Measurements from ENCODE around the gene GRIA4. TPM values are rescaled to one million over a fixed set of nuclear protein-coding genes. Genes with fewer than 3 reads are reported as not detected.

The GRIA4 gene
- total and polyA plus RNA-seq, 11 donors: 0.45 TPM; not detected in 10

GRCh38 chr11:105610871-105611571, 1.1 kb downstream of the GRIA4 start:
- intact Hi-C loops (cut with DNase I): no loop called here
- no peak for ATAC-seq
- peaks cover 0 to 20% (median 9%) of the 10 kb centered on the region in 12 donors for H3K4me1 ChIP-seq
- H3K27ac ChIP-seq: no peak overlapping the region
- TF ChIP-seq POLR2A (IDR thresholded peaks at IDR 0.05): no peak
- no peak for TF ChIP-seq CTCF (IDR thresholded peaks at IDR 0.05)
- no peaks in the 10 kb centered on the region for H3K36me3 ChIP-seq
- no peak for DNase-seq
- 3 to 5% (median 3%) methylated on average over 21 of the region's 21 CpGs for WGBS, 4 donors
- peaks cover 0 to 57% (median 37%) of the 10 kb centered on the region in 9 donors for H3K27me3 ChIP-seq
- H3K4me3 ChIP-seq: peak overlapping the region in 9 of 12 donors; percentile 30 to 50 (median 40)
- H3K9me3 ChIP-seq: no peaks in the 10 kb centered on the region

GRCh38 chr11:105611572-105612441, 1.9 kb downstream of the GRIA4 start:
- TF ChIP-seq CTCF (IDR thresholded peaks at IDR 0.05) (no peak), POLR2A (IDR thresholded peaks at IDR 0.05) (no peak)
- intact Hi-C loops (cut with DNase I): no loop called here
- Histone ChIP-seq H3K4me1 (peaks cover 0 to 20% (median 9%) of the 10 kb centered on the region in 12 donors), H3K4me3 (no peak overlapping the region), H3K27ac (no peak overlapping the region), H3K27me3 (peaks cover 0 to 57% (median 37%) of the 10 kb centered on the region in 9 donors), H3K9me3 (no peaks in the 10 kb centered on the region), H3K36me3 (no peaks in the 10 kb centered on the region)
- ATAC-seq: no peak
- WGBS, 4 donors: 29 to 37% (median 32%) methylated on average over 12 of the region's 12 CpGs
- DNase-seq: no peak

- no peaks in the 10 kb centered on the region for H3K9me3 ChIP-seq
- WGBS, 4 donors: 71 to 78% (median 77%) methylated on average over 4 of the region's 4 CpGs
- intact Hi-C loops (cut with DNase I): no loop called here
- no peaks in the 10 kb centered on the region for H3K36me3 ChIP-seq
- DNase-seq: no peak
- no peak overlapping the region for H3K4me3 ChIP-seq
- no peak for ATAC-seq
- H3K27me3 ChIP-seq: peaks cover 0 to 57% (median 37%) of the 10 kb centered on the region in 9 donors
- TF ChIP-seq POLR2A (IDR thresholded peaks at IDR 0.05) (no peak), CTCF (IDR thresholded peaks at IDR 0.05) (no peak)
- peaks cover 0 to 20% (median 9%) of the 10 kb centered on the region in 12 donors for H3K4me1 ChIP-seq
- no peak overlapping the region for H3K27ac ChIP-seq
Observed at GRCh38 chr11:105612771-105613170, 2.9 kb downstream of the GRIA4 start.

- ATAC-seq: no peak
- no peak for TF ChIP-seq CTCF (IDR thresholded peaks at IDR 0.05)
- no peak for TF ChIP-seq POLR2A (IDR thresholded peaks at IDR 0.05)
- H3K27me3 ChIP-seq: peaks cover 0 to 57% (median 37%) of the 10 kb centered on the region in 9 donors
Observed at GRCh38 chr11:105613183-105613582, 3.3 kb downstream of the GRIA4 start.

More at GRCh38 chr11:105613183-105613582, 3.3 kb downstream of the GRIA4 start:
- intact Hi-C loops (cut with DNase I): no loop called here
- Histone ChIP-seq H3K27ac (no peak overlapping the region), H3K9me3 (no peaks in the 10 kb centered on the region), H3K36me3 (no peaks in the 10 kb centered on the region), H3K4me1 (peaks cover 0 to 20% (median 9%) of the 10 kb centered on the region in 12 donors), H3K4me3 (no peak overlapping the region)
- no peak for DNase-seq

Data from heart left ventricle (tissue), 16 donors.